Neural cell (in vitro differentiated cells): ENCODE measurements around the gene L3MBTL1. TPM values are rescaled to one million over a fixed set of nuclear protein-coding genes. Genes with fewer than 3 reads are reported as not detected.

Source experiments
- H2AFZ ChIP-seq: fragments of 200-600, 300-800 bp; sonication (generic), shearing (Covaris generic); 2 replicates; pipeline ENCODE4 v1.6.0; 2014; ENCODE audit warnings: low read depth, mild to moderate bottlenecking, antibody characterized with exemption, low read length, moderate library complexity
- H3F3A ChIP-seq: fragments of 200-600 bp; shearing (Covaris generic); 2 replicates; pipeline ENCODE4 v1.6.1; 2016; ENCODE audit warnings: mild to moderate bottlenecking, moderate library complexity, mixed read lengths, antibody characterized with exemption, low read length; ENCODE audit not compliant: insufficient read depth, poor library complexity, severe bottlenecking
- H3K27ac ChIP-seq: fragments of 200-600, 300-800 bp; sonication (generic), shearing (Covaris generic); 2 replicates; pipeline ENCODE4 v1.5.1; 2014; ENCODE audit warnings: mild to moderate bottlenecking, low read length, moderate library complexity
- H3K27me3 ChIP-seq: fragments of 300-800, 200-600 bp; sonication (generic), shearing (Covaris generic); 2 replicates; pipeline ENCODE4 v1.6.0; 2014; ENCODE audit warnings: mild to moderate bottlenecking, low read depth, low read length, moderate library complexity; ENCODE audit not compliant: insufficient read depth
- H3K36me3 ChIP-seq: fragments of 300-800, 200-600 bp; sonication (generic), shearing (Covaris generic); 2 replicates; pipeline ENCODE4 v1.5.1; 2014; ENCODE audit warnings: mild to moderate bottlenecking, antibody characterized with exemption, low read length, moderate library complexity; ENCODE audit not compliant: insufficient read depth
- H3K4me2 ChIP-seq: fragments of 300-800, 200-600 bp; sonication (generic), shearing (Covaris generic); 2 replicates; pipeline ENCODE4 v1.6.0; 2014; ENCODE audit warnings: mild to moderate bottlenecking, low read length
- H3K4me3 ChIP-seq: fragments of 300-800, 200-600 bp; sonication (generic), shearing (Covaris generic); 2 replicates; pipeline ENCODE4 v1.5.1; 2014; ENCODE audit warnings: mild to moderate bottlenecking, low read length, moderate library complexity
- H3K79me2 ChIP-seq: fragments of 200-600 bp; shearing (Covaris generic); replicated peaks from 2 replicates; pipeline ENCODE4 v1.6.0; 2014; ENCODE audit warnings: mild to moderate bottlenecking, low read length, moderate library complexity; ENCODE audit not compliant: insufficient read depth
- H3K9ac ChIP-seq: fragments of 300-800, 200-600 bp; sonication (generic), shearing (Covaris generic); 2 replicates; pipeline ENCODE4 v1.6.1; 2016; ENCODE audit warnings: mild to moderate bottlenecking, low read length, mixed read lengths
- H3K9me2 ChIP-seq: fragments of 200-600 bp; shearing (Covaris generic); 2 replicates; pipeline ENCODE4 v1.6.1; 2016; ENCODE audit warnings: mild to moderate bottlenecking, low read length, mixed read lengths; ENCODE audit not compliant: insufficient read depth
- H3K9me3 ChIP-seq: fragments of 200-600, 300-800 bp; sonication (generic), shearing (Covaris generic); 2 replicates; pipeline ENCODE4 v1.6.1; 2016; ENCODE audit warnings: mild to moderate bottlenecking, mixed run types, low read length, moderate library complexity, mixed read lengths
- H4K20me1 ChIP-seq: fragments of 200-600 bp; shearing (Covaris generic); 2 replicates; pipeline ENCODE4 v1.6.1; 2016; ENCODE audit warnings: mild to moderate bottlenecking, mixed run types; ENCODE audit not compliant: insufficient read depth
- CTCF ChIP-seq: fragments of 450-650 bp; IDR thresholded peaks from 2 replicates; pipeline ENCODE4 v1.5.1; 2014; ENCODE audit warnings: antibody characterized with exemption, mild to moderate bottlenecking, moderate library complexity; ENCODE audit not compliant: poor library complexity, severe bottlenecking
- EP300 ChIP-seq: fragments of 450-650 bp; conservative IDR thresholded peaks from 2 replicates; pipeline ENCODE4 v1.6.1; 2014; ENCODE audit warnings: antibody characterized with exemption, mild to moderate bottlenecking, moderate library complexity; ENCODE audit not compliant: poor library complexity, severe bottlenecking
- EZH2 ChIP-seq: fragments of 200-600, 300-800 bp; shearing (Covaris generic), sonication (generic); IDR thresholded peaks from 2 replicates; pipeline ENCODE4 v1.6.1; 2014; ENCODE audit warnings: antibody characterized with exemption, low read length, borderline replicate concordance, mild to moderate bottlenecking; ENCODE audit not compliant: insufficient read depth, poor library complexity, severe bottlenecking
- MXI1 ChIP-seq: fragments of 450-650 bp; conservative IDR thresholded peaks from 2 replicates; pipeline ENCODE4 v1.6.1; 2014; ENCODE audit warnings: antibody characterized with exemption, mild to moderate bottlenecking; ENCODE audit not compliant: poor library complexity, severe bottlenecking
- POLR2AphosphoS5 ChIP-seq: IDR thresholded peaks from 2 replicates; pipeline ENCODE4 v1.6.1; 2012
- RAD21 ChIP-seq: fragments of 450-650 bp; conservative IDR thresholded peaks from 2 replicates; pipeline ENCODE4 v1.6.1; 2014; ENCODE audit warnings: antibody characterized with exemption, mild to moderate bottlenecking, moderate library complexity
- REST ChIP-seq: IDR thresholded peaks from 2 replicates; pipeline ENCODE4 v1.6.1; 2012; ENCODE audit warnings: borderline replicate concordance
- SMC3 ChIP-seq: fragments of 450-650 bp; conservative IDR thresholded peaks from 2 replicates; pipeline ENCODE4 v1.6.1; 2014; ENCODE audit warnings: antibody characterized with exemption, mild to moderate bottlenecking, moderate library complexity; ENCODE audit not compliant: poor library complexity
- TAF1 ChIP-seq: IDR thresholded peaks from 2 replicates; pipeline ENCODE4 v1.6.1; 2012; ENCODE audit warnings: low read depth
- polyA plus RNA-seq: library from polyadenylated mRNA; depleted of rRNA; stranded (reverse); fragments of >200 nt; gene quantifications from 2 replicates; pipeline ENCODE4 v1.2.3, GENCODE V29; 2014

Gene L3MBTL1
- polyA plus RNA-seq, 1 donor from 2014 or later = 22.0 TPM

GRCh38 chr20:43576108-43576507 is 68.6 kb downstream of the L3MBTL1 start:
- H3K27ac ChIP-seq = no peak overlapping the region
- H3K4me3 ChIP-seq = no peak overlapping the region
- H2AFZ ChIP-seq = no peak overlapping the region
- no peaks in the 10 kb centered on the region for H3K9me3 ChIP-seq
- H3K36me3 ChIP-seq = no peaks in the 10 kb centered on the region
- no peaks in the 10 kb centered on the region for H3K9me2 ChIP-seq
- H3F3A ChIP-seq = no peaks in the 10 kb centered on the region
- no peak overlapping the region for H3K9ac ChIP-seq
- no peaks in the 10 kb centered on the region for H3K79me2 ChIP-seq
- H3K4me2 ChIP-seq = no peak overlapping the region
- H4K20me1 ChIP-seq = no peaks in the 10 kb centered on the region
- H3K27me3 ChIP-seq = no peaks in the 10 kb centered on the region
- TF ChIP-seq CTCF (no peak), EZH2 (no peak)

- Histone ChIP-seq H3K9me2 (no peaks in the 10 kb centered on the region), H3K4me2 (no peak overlapping the region), H3K36me3 (no peaks in the 10 kb centered on the region), H3K27ac (no peak overlapping the region), H3K9me3 (no peaks in the 10 kb centered on the region), H4K20me1 (no peaks in the 10 kb centered on the region), H2AFZ (no peak overlapping the region), H3K79me2 (no peaks in the 10 kb centered on the region), H3K27me3 (no peaks in the 10 kb centered on the region), H3F3A (no peaks in the 10 kb centered on the region), H3K4me3 (no peak overlapping the region), H3K9ac (no peak overlapping the region)
- TF ChIP-seq RAD21 (no peak), MXI1 (no peak), CTCF (no peak), POLR2AphosphoS5 (no peak), SMC3 (no peak), EP300 (no peak), EZH2 (no peak), REST (no peak), TAF1 (no peak)
These were observed 72.6 kb downstream of the L3MBTL1 start for GRCh38 chr20:43579861-43580793.
